MM.1S (cell line): Measurements from ENCODE around the gene PTPRG.

ENCODE experiments used
- DNase-seq: peaks from one replicate; pipeline ENCODE4 v3.0.0-alpha.2; 2015
- H2AFZ ChIP-seq: fragments of 300-600 bp; sonication (generic); 2 replicates; pipeline ENCODE4 v1.6.0; 2016; ENCODE audit warnings: antibody characterized with exemption, low read length
- H3F3A ChIP-seq: fragments of 300-600 bp; sonication (generic); 2 replicates; pipeline ENCODE4 v1.6.1; 2016; ENCODE audit warnings: mild to moderate bottlenecking, antibody characterized with exemption, low read length, moderate library complexity, mixed read lengths; ENCODE audit not compliant: insufficient read depth
- H3K27ac ChIP-seq: fragments of 300-600 bp; sonication (generic); 2 replicates; pipeline ENCODE4 v1.5.1; 2016; ENCODE audit warnings: mild to moderate bottlenecking, low read length
- H3K27me3 ChIP-seq: fragments of 300-600 bp; sonication (generic); replicated peaks from 2 replicates; pipeline ENCODE4 v1.6.0; 2016; ENCODE audit warnings: low read length; ENCODE audit not compliant: insufficient read depth
- H3K36me3 ChIP-seq: fragments of 300-600 bp; sonication (generic); replicated peaks from 2 replicates; pipeline ENCODE4 v1.6.1; 2016; ENCODE audit warnings: mild to moderate bottlenecking, low read length, mixed read lengths; ENCODE audit not compliant: insufficient read depth
- H3K4me1 ChIP-seq: fragments of 300-600 bp; sonication (generic); 2 replicates; pipeline ENCODE4 v1.6.1; 2016; ENCODE audit warnings: low read length, mixed read lengths
- H3K4me2 ChIP-seq: fragments of 300-600 bp; sonication (generic); 2 replicates; pipeline ENCODE4 v1.6.0; 2016; ENCODE audit warnings: low read depth, low read length
- H3K4me3 ChIP-seq: fragments of 300-600 bp; sonication (generic); 2 replicates; pipeline ENCODE4 v1.5.1; 2016; ENCODE audit warnings: low read length, mixed read lengths
- H3K79me2 ChIP-seq: fragments of 300-600 bp; sonication (generic); 2 replicates; pipeline ENCODE4 v1.6.1; 2016; ENCODE audit warnings: mixed run types, low read length, mixed read lengths
- H3K9ac ChIP-seq: fragments of 300-600 bp; sonication (generic); 2 replicates; pipeline ENCODE4 v1.6.1; 2016; ENCODE audit warnings: low read length, mixed read lengths
- H3K9me2 ChIP-seq: fragments of 300-600 bp; sonication (generic); replicated peaks from 2 replicates; pipeline ENCODE4 v1.6.1; 2016; ENCODE audit warnings: mild to moderate bottlenecking, low read length, mixed read lengths; ENCODE audit not compliant: insufficient read depth
- H3K9me3 ChIP-seq: fragments of 300-600 bp; sonication (generic); replicated peaks from 2 replicates; pipeline ENCODE4 v1.6.1; 2016; ENCODE audit warnings: mild to moderate bottlenecking, low read length, mixed read lengths; ENCODE audit not compliant: insufficient read depth
- H4K20me1 ChIP-seq: fragments of 300-600 bp; sonication (generic); 2 replicates; pipeline ENCODE4 v1.6.1; 2016; ENCODE audit warnings: mild to moderate bottlenecking, low read length, moderate library complexity, mixed read lengths; ENCODE audit not compliant: insufficient read depth
- CTCF ChIP-seq: fragments of 300-600 bp; sonication (generic); IDR thresholded peaks from 2 replicates; pipeline ENCODE4 v1.5.1; 2016; ENCODE audit warnings: antibody characterized with exemption, low read length, mixed read lengths
- EZH2 ChIP-seq: fragments of 300-600 bp; sonication (generic); optimal IDR thresholded peaks from 2 replicates; pipeline ENCODE3; 2017; ENCODE audit warnings: low read depth, mild to moderate bottlenecking, antibody characterized with exemption, low read length, mixed read lengths
- EZH2phosphoT487 ChIP-seq: fragments of 300-600 bp; sonication (generic); IDR thresholded peaks from 2 replicates; pipeline ENCODE4 v1.6.1; 2018; ENCODE audit warnings: antibody characterized with exemption, low read length

PTPRG gene

GRCh38 chr3:61740494-61740893 lies 179.1 kb downstream of the PTPRG start:
- no peak for DNase-seq
- 0 out of 2 replicates have a peak, but pooled peaks cover 3% of the 10 kb centered on the region for H3K79me2 ChIP-seq

GRCh38 chr3:61741551-61741950 lies 180.2 kb downstream of the PTPRG start:
- Histone ChIP-seq H3K27me3 (no peaks in the 10 kb centered on the region), H3K4me2 (no peak overlapping the region), H3K79me2 (0 out of 2 replicates have a peak, but pooled peaks cover 3% of the 10 kb centered on the region), H3K9me3 (no peaks in the 10 kb centered on the region), H3K4me1 (no peaks in the 10 kb centered on the region), H3K27ac (no peak overlapping the region), H3K9ac (no peak overlapping the region), H3K9me2 (no peaks in the 10 kb centered on the region), H4K20me1 (no peaks in the 10 kb centered on the region), H3K4me3 (no peak overlapping the region), H3K36me3 (no peaks in the 10 kb centered on the region), H3F3A (no peaks in the 10 kb centered on the region), H2AFZ (no peak overlapping the region)
- DNase-seq: no peak
- TF ChIP-seq EZH2: no peak
- TF ChIP-seq CTCF: no peak
- TF ChIP-seq EZH2phosphoT487: no peak

More at GRCh38 chr3:61740494-61740893, 179.1 kb downstream of the PTPRG start:
- no peaks in the 10 kb centered on the region for H3F3A ChIP-seq
- no peak overlapping the region for H3K4me3 ChIP-seq
- H3K4me1 ChIP-seq: no peaks in the 10 kb centered on the region
- H3K9me3 ChIP-seq: no peaks in the 10 kb centered on the region
- H3K36me3 ChIP-seq: no peaks in the 10 kb centered on the region
- no peaks in the 10 kb centered on the region for H3K9me2 ChIP-seq
- H2AFZ ChIP-seq: no peak overlapping the region
- H3K9ac ChIP-seq: no peak overlapping the region
- TF ChIP-seq EZH2phosphoT487 (no peak), EZH2 (no peak), CTCF (no peak)
- no peak overlapping the region for H3K27ac ChIP-seq
- H4K20me1 ChIP-seq: no peaks in the 10 kb centered on the region
- H3K4me2 ChIP-seq: no peak overlapping the region
- H3K27me3 ChIP-seq: no peaks in the 10 kb centered on the region

GRCh38 chr3:61742006-61742405 lies 180.6 kb downstream of the PTPRG start:
- Histone ChIP-seq H3K27ac (no peak overlapping the region), H3K9me3 (no peaks in the 10 kb centered on the region), H3K4me1 (no peaks in the 10 kb centered on the region), H4K20me1 (no peaks in the 10 kb centered on the region), H2AFZ (no peak overlapping the region), H3K9ac (no peak overlapping the region), H3K79me2 (0 out of 2 replicates have a peak, but pooled peaks cover 3% of the 10 kb centered on the region), H3K4me2 (no peak overlapping the region), H3K4me3 (no peak overlapping the region), H3F3A (no peaks in the 10 kb centered on the region), H3K9me2 (no peaks in the 10 kb centered on the region), H3K36me3 (no peaks in the 10 kb centered on the region), H3K27me3 (no peaks in the 10 kb centered on the region)
- TF ChIP-seq EZH2 (no peak), CTCF (no peak), EZH2phosphoT487 (no peak)
- DNase-seq: no peak
